ENCODE results near the gene WAPL. TPM values are rescaled to one million over a fixed set of nuclear protein-coding genes. Genes with fewer than 3 reads are reported as not detected.

Gene WAPL
- total RNA-seq, 2 experiments from 2014 or later = 30.2 to 33.5 TPM

DNA sequence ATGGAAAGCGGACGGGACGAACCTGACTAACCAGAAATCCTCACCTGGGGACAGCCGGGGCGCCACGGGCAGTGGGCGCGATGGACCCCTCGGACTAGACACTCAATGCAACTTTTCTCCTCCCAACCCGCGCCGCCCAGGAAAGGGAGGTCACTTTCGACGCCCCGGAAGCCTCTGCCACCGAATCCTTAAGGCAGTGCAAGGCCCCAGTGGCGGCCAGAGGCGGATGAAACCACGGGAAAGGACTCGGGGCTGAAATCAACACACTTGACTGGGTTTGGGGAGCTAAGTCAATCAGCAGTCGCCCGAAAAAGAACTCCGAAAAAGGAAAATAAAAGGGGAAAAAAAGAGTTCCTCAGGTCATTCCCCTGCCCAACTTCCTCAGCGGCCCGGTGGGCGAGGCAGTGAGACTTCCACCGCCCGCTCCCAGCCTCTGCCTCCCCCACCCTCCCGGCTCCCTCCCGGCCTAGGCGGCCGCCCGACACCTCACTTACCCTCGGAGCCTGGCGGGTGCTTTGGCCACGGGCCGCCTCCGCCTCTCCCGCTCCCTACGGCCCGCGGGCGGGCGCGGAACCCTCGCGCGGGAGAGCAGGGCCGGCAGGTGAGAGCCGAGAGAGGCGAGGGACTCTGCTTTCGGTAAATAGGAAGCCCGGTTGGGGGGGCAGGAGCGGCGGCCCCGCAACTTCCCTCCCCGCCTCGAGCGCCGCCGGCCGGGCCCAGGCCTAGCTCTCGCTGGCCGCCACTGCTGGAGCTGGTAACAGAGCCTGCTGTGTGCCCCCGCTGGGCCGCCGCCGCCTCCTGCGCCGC lies 518 bp downstream of the WAPL start:
- peaks cover 16% of the 10 kb centered on the region for H3K36me3 Mint-ChIP-seq (ENCODE audit: low read depth)
- peak; percentile 63 for DNase-seq
- peaks cover 66% of the 10 kb centered on the region for H3K4me1 Mint-ChIP-seq (ENCODE audit: low read depth)
- H3K27ac Mint-ChIP-seq = peak overlapping the region; percentile 87
- H3K9me3 Mint-ChIP-seq = no peaks in the 10 kb centered on the region
- peak overlapping the region; percentile 99 for H3K4me3 Mint-ChIP-seq
- no peaks in the 10 kb centered on the region for H3K27me3 Mint-ChIP-seq (ENCODE audit: low read depth)
- intact Hi-C loops (cut with micrococcal nuclease) = loop anchor here (1.0 to 5.0 kb wide), 5 partner anchors 16 to 451 kb away; no protein-coding TSS in a partner anchor
- CTCF ChIA-PET = interaction anchor here (1.6 to 2.3 kb wide), 2 partner anchors 64 to 121 kb away, joined by 6 to 14 read pairs; no protein-coding TSS in a partner anchor

DNA sequence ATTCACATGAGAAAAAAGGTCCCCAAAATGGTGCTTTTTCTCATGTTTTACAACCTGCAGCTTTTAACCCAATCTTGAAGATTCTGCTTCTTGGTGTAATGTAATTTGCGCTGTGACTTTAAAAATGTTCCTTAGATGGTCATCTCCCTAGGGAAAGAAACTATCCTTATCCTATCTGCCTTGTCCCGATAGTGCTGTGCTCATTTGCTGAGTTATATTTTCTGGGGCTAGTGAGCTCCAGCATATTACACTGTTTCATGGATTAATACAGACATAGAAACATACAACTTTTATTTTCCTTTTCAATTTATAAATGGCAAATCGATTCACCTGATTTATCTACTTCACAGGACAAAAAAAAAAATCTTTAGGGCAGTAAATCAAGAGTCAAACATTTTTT lies 2.8 kb downstream of the WAPL start:
- Mint-ChIP-seq H3K27me3 (ENCODE audit: low read depth) (no peaks in the 10 kb centered on the region), H3K4me1 (ENCODE audit: low read depth) (peaks cover 74% of the 10 kb centered on the region), H3K36me3 (ENCODE audit: low read depth) (peaks cover 29% of the 10 kb centered on the region), H3K27ac (no peak overlapping the region), H3K9me3 (no peaks in the 10 kb centered on the region), H3K4me3 (no peak overlapping the region)
- CTCF ChIA-PET = interaction anchor here (0.7 to 1.2 kb wide), 2 partner anchors 118 to 120 kb away, joined by 5 to 6 read pairs; no protein-coding TSS in a partner anchor
- intact Hi-C loops (cut with micrococcal nuclease) = no loop called here
- no peak for DNase-seq

DNA sequence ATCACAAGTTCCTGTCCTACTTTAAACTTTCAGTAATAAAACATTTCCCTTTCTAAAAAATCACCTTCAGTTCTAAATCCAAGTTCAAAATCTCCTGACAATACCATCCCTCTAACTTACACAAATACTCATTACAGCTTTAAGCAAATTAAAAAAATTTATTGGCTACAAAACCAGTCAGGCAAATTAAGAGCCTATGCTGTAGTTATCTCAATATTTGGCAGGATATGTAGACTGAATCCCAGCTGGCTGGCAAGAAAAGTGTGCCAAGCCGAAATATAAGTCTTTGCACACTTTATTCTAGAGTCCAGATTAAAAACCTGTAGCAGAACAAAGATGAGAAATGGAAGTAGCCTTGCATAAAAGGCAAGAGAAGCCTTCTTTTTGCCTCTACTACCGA lies 9.5 kb downstream of the WAPL start:
- Mint-ChIP-seq H3K27me3 (ENCODE audit: low read depth) (no peaks in the 10 kb centered on the region), H3K27ac (no peak overlapping the region), H3K4me3 (no peak overlapping the region), H3K4me1 (ENCODE audit: low read depth) (peaks cover 51% of the 10 kb centered on the region), H3K36me3 (ENCODE audit: low read depth) (peaks cover 34% of the 10 kb centered on the region), H3K9me3 (no peaks in the 10 kb centered on the region)
- CTCF ChIA-PET = no interaction called here
- no peak for DNase-seq
- intact Hi-C loops (cut with micrococcal nuclease) = no loop called here

DNA sequence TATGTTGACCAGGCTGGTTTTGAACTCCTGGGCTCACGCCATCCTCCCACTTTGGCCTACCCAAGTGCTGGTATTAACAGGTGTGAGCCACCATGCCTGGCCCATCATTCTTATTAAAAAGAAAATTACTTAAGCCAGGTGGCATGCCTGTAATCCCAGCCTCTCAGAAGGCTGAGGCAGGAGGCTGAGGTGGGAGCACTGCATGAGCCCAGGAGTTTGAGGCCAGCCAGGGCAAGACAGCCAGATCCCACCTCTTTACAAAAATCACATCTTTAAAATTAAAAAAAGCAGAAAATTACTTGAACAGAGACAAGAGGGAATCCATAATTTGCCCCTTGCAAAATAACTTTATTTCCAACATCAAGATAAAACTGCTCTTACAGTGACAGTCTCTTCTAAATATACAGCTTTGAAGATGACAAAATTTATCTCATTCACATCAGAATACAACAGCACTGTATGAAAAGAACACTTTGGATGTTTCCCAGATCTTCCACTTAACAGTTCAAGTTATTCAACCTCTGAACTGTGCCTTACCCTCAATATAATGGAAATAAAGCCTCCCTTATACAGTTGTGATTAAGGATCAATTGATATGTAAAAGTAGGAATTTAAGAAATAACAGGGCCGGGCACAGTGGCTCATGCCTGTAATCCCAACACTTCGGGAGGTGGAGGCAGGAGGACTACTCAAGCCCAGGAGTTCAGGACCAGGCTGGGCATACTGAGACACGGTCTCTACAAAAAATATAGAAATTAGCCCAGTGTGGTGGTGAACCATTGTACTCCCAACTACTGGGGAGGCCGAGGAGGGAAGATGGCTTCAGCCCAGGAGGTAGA lies 10.3 kb downstream of the WAPL start:
- DNase-seq = no peak
- peaks cover 48% of the 10 kb centered on the region for H3K4me1 Mint-ChIP-seq (ENCODE audit: low read depth)
- H3K27me3 Mint-ChIP-seq (ENCODE audit: low read depth) = no peaks in the 10 kb centered on the region
- no peaks in the 10 kb centered on the region for H3K9me3 Mint-ChIP-seq
- intact Hi-C loops (cut with micrococcal nuclease) = no loop called here
- H3K27ac Mint-ChIP-seq = no peak overlapping the region
- CTCF ChIA-PET = no interaction called here
- H3K4me3 Mint-ChIP-seq = no peak overlapping the region
- H3K36me3 Mint-ChIP-seq (ENCODE audit: low read depth) = peaks cover 27% of the 10 kb centered on the region

DNA sequence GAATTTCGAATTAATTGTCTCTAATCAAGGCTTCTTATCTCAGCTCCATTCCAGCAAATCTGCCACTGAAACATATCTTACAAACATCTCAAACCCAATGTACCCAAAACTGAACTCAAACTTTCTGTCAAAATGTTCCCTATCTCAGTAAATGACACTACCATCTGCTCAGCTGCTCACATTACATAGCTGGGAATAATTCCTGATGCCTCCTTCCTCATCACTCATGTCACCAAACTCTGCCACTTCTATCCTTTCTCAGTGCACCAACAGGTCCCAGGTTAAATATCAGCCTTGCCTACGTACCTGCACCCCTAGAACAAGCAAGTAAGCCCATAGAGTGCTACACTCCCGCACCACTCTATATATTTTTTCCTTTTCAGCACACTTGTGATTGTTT lies 12.4 kb downstream of the WAPL start:
- Mint-ChIP-seq H3K9me3 (no peaks in the 10 kb centered on the region), H3K4me1 (ENCODE audit: low read depth) (peaks cover 39% of the 10 kb centered on the region), H3K27me3 (ENCODE audit: low read depth) (no peaks in the 10 kb centered on the region), H3K4me3 (no peak overlapping the region), H3K27ac (no peak overlapping the region), H3K36me3 (ENCODE audit: low read depth) (peaks cover 19% of the 10 kb centered on the region)
- CTCF ChIA-PET = no interaction called here
- no peak for DNase-seq
- intact Hi-C loops (cut with micrococcal nuclease) = no loop called here

DNA sequence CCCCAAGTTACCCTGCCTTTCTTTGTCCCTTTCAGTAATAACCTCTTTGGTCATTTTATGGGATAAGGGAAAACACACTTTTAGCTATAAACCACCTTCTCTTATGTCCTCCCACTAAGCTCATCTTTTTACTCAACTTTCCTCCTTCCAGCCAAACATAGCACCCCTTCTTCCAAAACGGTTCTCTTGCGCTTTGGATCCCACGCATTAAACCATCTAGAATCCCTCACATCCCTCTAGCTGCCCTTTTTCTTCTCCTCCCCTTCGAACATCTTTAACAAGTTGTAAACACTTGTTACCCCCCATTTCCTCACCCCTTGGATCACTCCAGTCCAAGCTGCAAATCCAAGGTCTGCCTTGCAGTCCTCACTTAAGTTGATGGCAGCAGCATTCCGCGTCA lies 13.4 kb downstream of the WAPL start:
- Mint-ChIP-seq H3K27ac (no peak overlapping the region), H3K4me3 (no peak overlapping the region), H3K9me3 (no peaks in the 10 kb centered on the region), H3K36me3 (ENCODE audit: low read depth) (peaks cover 17% of the 10 kb centered on the region), H3K4me1 (ENCODE audit: low read depth) (peaks cover 35% of the 10 kb centered on the region), H3K27me3 (ENCODE audit: low read depth) (no peaks in the 10 kb centered on the region)
- no peak for DNase-seq
- CTCF ChIA-PET = interaction anchor here (0.6 kb wide), 1 partner anchor 416 kb away, joined by 3 read pairs; no protein-coding TSS in a partner anchor
- intact Hi-C loops (cut with micrococcal nuclease) = no loop called here

DNA sequence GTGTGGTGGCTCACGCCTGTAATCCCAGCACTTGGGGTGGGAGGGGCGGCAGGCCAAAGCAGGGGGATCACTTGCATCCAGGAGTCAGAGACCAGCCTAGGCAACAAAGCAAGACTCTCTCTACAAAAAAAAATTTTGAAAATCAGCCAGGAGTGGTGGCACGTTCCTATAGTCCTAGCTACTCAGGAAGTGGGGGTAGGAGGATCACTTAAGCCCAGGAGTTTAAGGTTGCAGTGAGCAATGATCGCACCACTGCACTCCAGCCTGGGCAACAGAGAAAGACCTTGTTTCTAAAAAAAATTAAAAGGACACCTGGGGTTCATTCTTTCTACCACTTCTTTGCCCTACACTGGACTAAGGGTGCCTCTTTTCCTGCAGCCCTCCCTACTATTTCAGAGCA lies 15.1 kb downstream of the WAPL start:
- Mint-ChIP-seq H3K4me3 (no peak overlapping the region), H3K27me3 (ENCODE audit: low read depth) (no peaks in the 10 kb centered on the region), H3K4me1 (ENCODE audit: low read depth) (peaks cover 35% of the 10 kb centered on the region), H3K36me3 (ENCODE audit: low read depth) (peaks cover 18% of the 10 kb centered on the region), H3K9me3 (no peaks in the 10 kb centered on the region), H3K27ac (no peak overlapping the region)
- CTCF ChIA-PET = no interaction called here
- intact Hi-C loops (cut with micrococcal nuclease) = no loop called here
- DNase-seq = no peak

DNA sequence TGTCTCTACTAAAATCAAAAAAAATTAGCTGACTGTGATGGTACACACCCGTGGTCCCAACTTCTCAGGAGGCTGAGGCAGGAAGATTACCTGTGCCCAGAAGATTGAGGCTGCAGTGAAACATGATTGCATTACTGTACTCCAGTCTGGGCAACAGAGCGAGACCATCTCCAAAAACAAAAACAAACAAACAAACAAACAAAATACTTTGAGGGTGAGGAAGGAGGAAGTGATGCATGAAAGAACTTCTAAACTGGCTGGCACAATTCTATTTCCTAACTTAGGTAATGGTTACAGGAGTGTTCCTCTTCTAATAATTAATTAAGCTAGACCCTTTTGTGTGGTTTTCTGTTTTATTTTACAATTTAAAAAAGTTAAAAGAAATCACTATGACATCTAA lies 15.5 kb downstream of the WAPL start:
- no peak for DNase-seq
- intact Hi-C loops (cut with micrococcal nuclease) = no loop called here
- H3K36me3 Mint-ChIP-seq (ENCODE audit: low read depth) = peaks cover 20% of the 10 kb centered on the region
- H3K4me1 Mint-ChIP-seq (ENCODE audit: low read depth) = peaks cover 38% of the 10 kb centered on the region
- H3K4me3 Mint-ChIP-seq = peak overlapping the region; percentile 16
- no peaks in the 10 kb centered on the region for H3K9me3 Mint-ChIP-seq
- CTCF ChIA-PET = no interaction called here
- H3K27ac Mint-ChIP-seq = no peak overlapping the region
- no peaks in the 10 kb centered on the region for H3K27me3 Mint-ChIP-seq (ENCODE audit: low read depth)

DNA sequence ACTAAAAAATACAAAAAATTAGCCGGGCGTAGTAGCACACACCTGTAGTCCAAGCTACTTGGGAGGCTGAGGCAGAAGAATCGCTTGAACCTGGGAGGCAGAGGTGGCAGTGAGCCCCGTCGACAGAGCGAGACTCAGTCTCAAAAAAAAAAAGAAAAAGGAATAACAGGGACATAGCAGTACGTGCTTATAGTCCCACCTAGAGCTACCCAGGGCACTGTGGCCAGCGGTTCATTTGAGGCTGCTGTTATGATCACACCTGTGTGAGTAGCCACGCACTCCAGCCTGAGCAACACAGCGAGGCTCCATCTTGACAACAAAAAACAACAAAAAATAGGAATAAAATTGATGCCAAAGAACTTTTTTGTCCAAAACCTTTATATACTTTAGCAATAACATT lies 17.1 kb downstream of the WAPL start:
- H3K27ac Mint-ChIP-seq = no peak overlapping the region
- no peak overlapping the region for H3K4me3 Mint-ChIP-seq
- peaks cover 27% of the 10 kb centered on the region for H3K36me3 Mint-ChIP-seq (ENCODE audit: low read depth)
- no peaks in the 10 kb centered on the region for H3K9me3 Mint-ChIP-seq
- DNase-seq = no peak
- H3K4me1 Mint-ChIP-seq (ENCODE audit: low read depth) = peaks cover 50% of the 10 kb centered on the region
- intact Hi-C loops (cut with micrococcal nuclease) = no loop called here
- H3K27me3 Mint-ChIP-seq (ENCODE audit: low read depth) = no peaks in the 10 kb centered on the region
- CTCF ChIA-PET = no interaction called here

DNA sequence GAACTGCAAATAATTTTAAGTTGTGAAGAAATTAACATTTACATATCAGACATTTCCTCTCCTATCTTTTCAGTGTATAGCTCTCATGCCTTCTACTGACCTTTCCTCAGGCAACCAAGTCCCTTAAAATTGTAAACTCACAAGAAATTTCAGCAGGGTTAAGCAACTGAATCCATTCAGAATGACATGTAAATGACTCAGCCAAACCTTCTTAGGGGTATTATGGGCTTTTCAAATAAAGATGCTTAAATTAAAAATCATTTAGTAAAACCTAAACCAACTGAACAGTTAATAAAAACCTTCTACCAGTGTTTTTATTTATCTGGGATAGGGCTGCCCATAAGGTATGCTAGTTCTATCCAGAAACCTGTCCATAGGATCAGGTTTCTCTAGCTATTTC lies 20.7 kb downstream of the WAPL start:
- H3K9me3 Mint-ChIP-seq = no peaks in the 10 kb centered on the region
- DNase-seq = no peak
- H3K27me3 Mint-ChIP-seq (ENCODE audit: low read depth) = no peaks in the 10 kb centered on the region
- intact Hi-C loops (cut with micrococcal nuclease) = no loop called here
- no peak overlapping the region for H3K27ac Mint-ChIP-seq
- H3K4me1 Mint-ChIP-seq (ENCODE audit: low read depth) = peaks cover 47% of the 10 kb centered on the region
- no peak overlapping the region for H3K4me3 Mint-ChIP-seq
- peaks cover 30% of the 10 kb centered on the region for H3K36me3 Mint-ChIP-seq (ENCODE audit: low read depth)
- CTCF ChIA-PET = no interaction called here

DNA sequence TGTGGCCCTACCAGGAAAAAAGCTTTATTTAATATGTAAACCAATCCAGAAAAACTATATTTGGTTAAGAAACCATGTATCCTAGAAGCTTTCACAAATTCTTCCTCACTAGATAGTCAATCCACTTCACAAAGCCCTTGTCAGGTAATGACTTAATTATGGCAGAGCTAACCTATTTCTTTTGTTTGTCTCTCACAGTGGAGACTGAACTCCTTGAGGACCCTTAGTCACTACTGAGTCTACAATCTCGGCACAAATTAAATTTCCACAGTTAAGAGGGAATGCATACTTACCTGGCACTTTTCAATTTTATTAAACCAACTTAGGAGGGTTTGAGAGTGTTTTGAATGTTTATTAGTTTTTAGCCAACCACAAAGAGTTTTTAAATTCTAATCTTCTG lies 23.0 kb downstream of the WAPL start:
- Mint-ChIP-seq H3K9me3 (no peaks in the 10 kb centered on the region), H3K27me3 (ENCODE audit: low read depth) (no peaks in the 10 kb centered on the region), H3K4me1 (ENCODE audit: low read depth) (peaks cover 47% of the 10 kb centered on the region), H3K36me3 (ENCODE audit: low read depth) (peaks cover 34% of the 10 kb centered on the region), H3K27ac (no peak overlapping the region), H3K4me3 (no peak overlapping the region)
- no peak for DNase-seq
- intact Hi-C loops (cut with micrococcal nuclease) = no loop called here
- CTCF ChIA-PET = no interaction called here

DNA sequence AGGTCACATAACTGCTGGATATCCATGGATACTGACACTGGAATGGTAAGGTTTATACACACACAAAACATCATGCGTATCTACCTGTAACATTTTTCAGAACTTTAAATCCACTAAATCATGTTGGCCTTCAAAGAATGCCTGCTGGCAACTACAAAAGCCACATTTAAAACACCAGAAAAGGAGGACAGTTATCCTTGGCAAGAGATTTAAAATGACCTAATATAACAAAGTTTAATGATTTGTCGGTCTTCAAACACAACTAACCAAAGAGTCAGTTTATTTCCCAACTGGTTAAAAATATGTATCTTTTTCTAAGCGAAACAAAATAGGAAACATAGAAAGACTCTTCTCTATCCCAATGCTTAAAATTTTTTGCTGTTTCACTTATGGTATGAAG lies 24.0 kb downstream of the WAPL start:
- H3K27me3 Mint-ChIP-seq (ENCODE audit: low read depth) = no peaks in the 10 kb centered on the region
- CTCF ChIA-PET = no interaction called here
- no peaks in the 10 kb centered on the region for H3K9me3 Mint-ChIP-seq
- H3K4me1 Mint-ChIP-seq (ENCODE audit: low read depth) = peaks cover 38% of the 10 kb centered on the region
- intact Hi-C loops (cut with micrococcal nuclease) = no loop called here
- no peak overlapping the region for H3K4me3 Mint-ChIP-seq
- peaks cover 26% of the 10 kb centered on the region for H3K36me3 Mint-ChIP-seq (ENCODE audit: low read depth)
- no peak for DNase-seq
- H3K27ac Mint-ChIP-seq = no peak overlapping the region
